GM10266 (cell line): ENCODE measurements around the gene HMGB4.

Experiments used
- DNase-seq: peaks from one replicate; pipeline ENCODE4 v3.0.0; 2012; ENCODE audit errors: extremely low spot score
- TF ChIP-seq, protein P1 (sequence below): IDR thresholded peaks from 2 replicates; pipeline ENCODE4 v1.5.1; 2012; ENCODE audit warnings: mild to moderate bottlenecking, low read depth; ENCODE audit not compliant: control insufficient read depth, insufficient read depth; ENCODE audit errors: missing control alignments

Gene HMGB4

DNA sequence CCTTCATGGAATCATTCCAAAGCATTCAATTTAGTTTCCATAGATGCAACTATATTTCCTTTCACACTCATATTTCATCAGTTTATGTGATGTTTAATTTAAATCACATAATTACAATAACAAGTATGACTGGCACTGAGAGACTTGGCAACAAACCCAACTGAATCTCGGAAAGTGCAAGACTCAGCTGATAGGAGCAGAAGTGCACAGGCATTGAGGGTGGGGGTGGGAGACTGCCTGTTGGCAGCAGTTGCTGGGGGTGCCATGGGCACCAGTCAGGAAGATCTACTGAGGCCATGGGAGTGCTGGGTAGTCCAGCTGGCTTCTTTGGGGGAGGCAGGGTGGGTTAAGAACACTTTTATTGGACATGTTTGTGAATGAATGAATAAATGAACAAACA is 10.4 kb upstream of the HMGB4 start:
- TF ChIP-seq, protein P1, sequence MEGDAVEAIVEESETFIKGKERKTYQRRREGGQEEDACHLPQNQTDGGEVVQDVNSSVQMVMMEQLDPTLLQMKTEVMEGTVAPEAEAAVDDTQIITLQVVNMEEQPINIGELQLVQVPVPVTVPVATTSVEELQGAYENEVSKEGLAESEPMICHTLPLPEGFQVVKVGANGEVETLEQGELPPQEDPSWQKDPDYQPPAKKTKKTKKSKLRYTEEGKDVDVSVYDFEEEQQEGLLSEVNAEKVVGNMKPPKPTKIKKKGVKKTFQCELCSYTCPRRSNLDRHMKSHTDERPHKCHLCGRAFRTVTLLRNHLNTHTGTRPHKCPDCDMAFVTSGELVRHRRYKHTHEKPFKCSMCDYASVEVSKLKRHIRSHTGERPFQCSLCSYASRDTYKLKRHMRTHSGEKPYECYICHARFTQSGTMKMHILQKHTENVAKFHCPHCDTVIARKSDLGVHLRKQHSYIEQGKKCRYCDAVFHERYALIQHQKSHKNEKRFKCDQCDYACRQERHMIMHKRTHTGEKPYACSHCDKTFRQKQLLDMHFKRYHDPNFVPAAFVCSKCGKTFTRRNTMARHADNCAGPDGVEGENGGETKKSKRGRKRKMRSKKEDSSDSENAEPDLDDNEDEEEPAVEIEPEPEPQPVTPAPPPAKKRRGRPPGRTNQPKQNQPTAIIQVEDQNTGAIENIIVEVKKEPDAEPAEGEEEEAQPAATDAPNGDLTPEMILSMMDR: no peak
- no peak for DNase-seq

DNA sequence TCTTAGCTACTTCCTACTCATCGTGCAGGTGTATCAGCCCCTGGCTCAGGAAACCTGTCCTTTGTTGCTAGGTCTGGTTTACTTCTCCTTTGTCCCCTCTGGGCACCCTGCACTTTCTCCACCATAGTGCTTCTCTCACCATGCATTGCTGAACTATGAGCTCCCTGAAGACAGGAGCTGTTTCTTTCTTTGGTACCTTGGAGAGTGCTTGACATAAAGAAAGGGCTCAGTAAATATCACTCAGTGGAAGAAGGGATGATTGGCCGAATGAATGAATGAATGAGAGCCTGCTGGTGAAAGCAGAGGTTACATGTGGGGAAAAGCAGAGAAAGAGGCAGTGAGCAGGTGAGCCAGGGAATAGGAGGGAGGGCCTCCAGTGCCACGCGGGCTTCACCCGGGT is 9.8 kb upstream of the HMGB4 start:
- TF ChIP-seq, protein P1: no peak
- DNase-seq: no peak

DNA sequence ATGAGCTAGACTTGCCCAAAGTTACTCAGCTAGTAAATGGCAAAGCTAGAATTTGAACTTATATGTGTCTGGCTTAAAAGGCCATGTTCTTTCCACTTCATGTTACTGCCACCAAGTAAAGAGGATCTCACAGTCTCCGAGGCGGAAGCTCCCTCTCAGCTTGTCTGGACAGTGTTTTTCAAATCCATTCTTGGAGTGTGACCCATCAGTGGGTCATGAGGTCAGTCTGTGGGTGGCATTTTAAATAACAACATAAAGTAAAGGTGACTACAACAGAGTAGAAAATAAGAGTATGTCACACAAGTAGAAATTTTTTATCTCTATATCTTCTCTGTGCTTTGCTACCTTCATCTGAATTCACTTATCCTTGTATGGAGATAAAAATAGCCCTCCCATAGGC is 3.2 kb upstream of the HMGB4 start:
- TF ChIP-seq, protein P1: no peak
- DNase-seq: no peak

DNA sequence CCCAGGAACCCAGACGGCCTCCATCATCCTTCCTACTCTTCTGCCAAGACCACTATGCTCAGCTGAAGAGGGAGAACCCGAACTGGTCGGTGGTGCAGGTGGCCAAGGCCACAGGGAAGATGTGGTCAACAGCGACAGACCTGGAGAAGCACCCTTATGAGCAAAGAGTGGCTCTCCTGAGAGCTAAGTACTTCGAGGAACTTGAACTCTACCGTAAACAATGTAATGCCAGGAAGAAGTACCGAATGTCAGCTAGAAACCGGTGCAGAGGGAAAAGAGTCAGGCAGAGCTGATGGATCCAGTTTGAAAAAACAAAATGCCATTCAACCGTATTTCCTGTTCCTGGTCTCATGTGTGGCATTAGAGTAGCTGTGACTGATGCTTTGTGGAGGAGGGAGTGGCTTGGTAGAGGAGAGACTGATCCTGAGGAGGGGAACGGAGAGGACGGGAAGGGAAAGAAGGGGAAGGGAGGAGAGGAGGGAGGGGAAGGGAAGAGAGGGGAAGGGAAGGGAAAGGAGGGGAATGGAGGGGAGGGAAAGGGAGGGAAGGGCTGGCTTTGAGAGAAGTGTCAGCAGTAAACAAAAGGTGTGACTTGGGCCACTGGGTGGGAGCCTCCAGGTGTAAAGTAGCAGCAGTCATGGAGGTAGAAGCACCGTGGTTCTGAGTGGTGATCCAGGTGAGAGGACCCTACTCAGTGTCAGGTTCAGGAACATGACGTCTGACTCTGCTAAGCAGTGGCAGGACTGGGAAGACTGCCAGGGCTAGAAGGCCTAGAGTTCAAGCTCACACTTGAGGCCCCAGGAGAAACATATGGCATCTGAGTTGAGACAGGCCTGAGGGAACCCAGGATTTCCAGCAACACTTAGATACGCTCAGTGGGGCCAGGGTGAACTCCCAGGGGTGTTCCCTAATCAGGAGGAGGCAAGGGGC is 846 bp downstream of the HMGB4 start:
- DNase-seq: no peak
- TF ChIP-seq, protein P1: no peak

DNA sequence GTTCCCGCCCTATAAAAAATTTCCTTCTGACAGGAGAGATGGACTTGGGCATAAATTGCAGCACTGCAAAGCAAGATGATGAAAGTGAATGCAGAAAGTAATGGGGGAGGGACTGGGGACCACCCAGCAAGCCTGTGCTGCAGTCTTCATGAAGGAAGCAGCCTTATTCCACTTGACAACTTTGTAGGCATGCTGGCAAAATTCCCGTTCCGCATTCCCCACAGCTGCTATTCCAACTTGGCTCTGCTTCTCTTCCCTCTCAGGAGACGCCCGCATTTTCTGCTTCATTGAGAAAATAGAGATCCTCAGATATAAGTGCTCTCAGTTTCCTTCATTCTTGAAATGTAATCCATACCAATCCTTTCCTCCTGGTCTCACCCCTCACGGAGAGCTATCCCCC is 2.4 kb downstream of the HMGB4 start:
- TF ChIP-seq, protein P1: no peak
- no peak for DNase-seq

DNA sequence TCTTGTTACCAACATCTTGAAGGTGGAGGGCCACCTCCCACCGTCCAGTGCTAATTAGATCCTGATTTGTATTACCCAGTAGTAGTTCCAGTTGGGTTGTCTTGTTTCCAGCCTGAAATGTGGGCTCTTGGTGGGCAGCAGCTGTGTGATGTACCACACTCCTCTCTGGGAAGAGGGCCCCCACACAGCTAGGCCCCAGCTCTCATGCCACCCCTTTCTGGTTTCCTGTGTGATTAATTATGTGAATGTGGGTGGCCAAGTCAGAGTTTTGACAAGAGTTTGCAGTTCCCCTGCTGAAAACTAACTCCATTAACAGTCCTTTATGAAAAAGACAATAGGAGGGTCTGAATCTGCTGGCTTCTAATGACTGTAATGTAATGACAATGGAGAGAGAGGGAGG is 3.8 kb downstream of the HMGB4 start:
- TF ChIP-seq, protein P1: no peak
- DNase-seq: no peak

DNA sequence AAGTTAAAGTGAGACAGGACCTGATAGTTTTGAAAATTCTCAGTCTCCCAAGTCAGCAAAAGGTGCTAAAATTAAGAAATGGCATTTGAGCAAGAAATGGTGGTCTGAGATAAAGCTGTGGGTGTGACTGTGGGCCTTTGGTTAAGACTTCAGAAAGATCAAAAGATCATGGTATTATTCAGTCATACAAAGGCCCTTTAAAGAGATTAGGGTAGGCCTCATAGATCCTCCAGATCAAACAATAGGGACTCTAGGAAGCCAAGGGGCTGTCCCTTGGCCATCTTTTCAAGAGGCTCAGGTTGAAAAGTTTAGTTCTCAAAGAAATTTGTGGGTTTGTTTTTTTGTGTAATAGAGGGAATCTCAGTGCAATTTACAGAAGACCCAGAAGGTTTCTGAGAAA is 8.4 kb downstream of the HMGB4 start:
- TF ChIP-seq, protein P1: no peak
- DNase-seq: no peak
